Endothelial cell of umbilical vein (primary cell): ENCODE results near the gene IER5. TPM values are rescaled to one million over a fixed set of nuclear protein-coding genes. Genes with fewer than 3 reads are reported as not detected.

Experiments used
- BruUV-seq: library from RNA; stranded (reverse); fragments of 400-500 nt; replicated peaks from 2 replicates; lab custom pipeline; 2021; lab: Mats Ljungman, UMichigan
- CTCF ChIA-PET: fragments of 300-600, 350-600 bp; sonication (Branson Sonifier 250); formaldehyde crosslinking; loops from one replicate; lab custom pipeline; 2021; ENCODE audit warnings: antibody characterized with exemption, inconsistent platforms; lab: Charles Lee
- POLR2A ChIA-PET: fragments of 300-600, 350-600 bp; sonication (Branson Sonifier 250); formaldehyde crosslinking; loops from one replicate; lab custom pipeline; 2021; ENCODE audit warnings: antibody characterized with exemption, inconsistent platforms; lab: Charles Lee
- DNase-seq: peaks from one replicate; pipeline ENCODE4 v3.0.0-alpha.2; 2011; ENCODE audit warnings: low read depth, low spot score
- FAIRE-seq: peaks from 2 replicates; lab custom pipeline; 2011; peaks lifted over from hg19 to GRCh38; lab: Jason Lieb, UNC
- H2AFZ ChIP-seq: 2 replicates; pipeline ENCODE4 v1.6.0; 2012; ENCODE audit warnings: low read depth, low read length, control low read depth, inconsistent platforms
- H3K27ac ChIP-seq: 2 replicates; pipeline ENCODE4 v1.5.1; 2011; ENCODE audit warnings: low read depth, mild to moderate bottlenecking, control low read depth, low read length, moderate library complexity; ENCODE audit not compliant: insufficient read depth
- H3K27me3 ChIP-seq, 2 experiments: 2 replicates each; pipeline versions ENCODE4 v1.6.0 to v1.6.1; 2011; ENCODE audit warnings: low read length in 2 of 2, mixed read lengths in 1 of 2; ENCODE audit not compliant: control insufficient read depth in 2 of 2, insufficient read depth in 2 of 2
- H3K36me3 ChIP-seq, 2 experiments: 2 replicates in 1 of 2; 3 replicates in 1 of 2; pipeline ENCODE4 v1.5.1; 2011; ENCODE audit warnings: low read length in 2 of 2, mild to moderate bottlenecking in 1 of 2, moderate library complexity in 1 of 2; ENCODE audit not compliant: control insufficient read depth in 2 of 2, insufficient read depth in 2 of 2; ENCODE audit errors: extremely low read depth in 1 of 2
- H3K4me1 ChIP-seq: 3 replicates; pipeline ENCODE4 v1.5.1; 2011; ENCODE audit warnings: mild to moderate bottlenecking, low read length; ENCODE audit not compliant: control insufficient read depth, insufficient read depth; ENCODE audit errors: extremely low read depth
- H3K4me2 ChIP-seq: 2 replicates; pipeline ENCODE4 v1.6.1; 2011; ENCODE audit warnings: low read length, control low read depth, mixed read lengths; ENCODE audit not compliant: insufficient read depth
- H3K4me3 ChIP-seq, 3 experiments: fragments of 200-600 bp in 1 of 3; sonication (generic), shearing (Covaris generic) in 1 of 3; replicated peaks in 1 of 3; 2 replicates each; pipeline ENCODE4 v1.5.1; 2011 to 2016; ENCODE audit warnings: control low read depth in 3 of 3, low read length in 3 of 3, mild to moderate bottlenecking in 2 of 3, inconsistent platforms in 1 of 3, low read depth in 1 of 3, moderate library complexity in 1 of 3; ENCODE audit not compliant: insufficient read depth in 1 of 3
- H3K79me2 ChIP-seq: 2 replicates; pipeline ENCODE4 v1.6.0; 2012; ENCODE audit warnings: low read length, inconsistent platforms; ENCODE audit not compliant: control insufficient read depth, insufficient read depth
- H3K9ac ChIP-seq: replicated peaks from 2 replicates; pipeline ENCODE3; 2011; ENCODE audit warnings: low read length, control low read depth; ENCODE audit not compliant: insufficient read depth; ENCODE audit errors: extremely low read depth
- H3K9me1 ChIP-seq: replicated peaks from 3 replicates; pipeline ENCODE4 v1.6.0; 2011; ENCODE audit warnings: mild to moderate bottlenecking, low read length; ENCODE audit not compliant: control insufficient read depth, insufficient read depth; ENCODE audit errors: extremely low read depth
- H3K9me3 ChIP-seq: replicated peaks from 2 replicates; pipeline ENCODE4 v1.5.1; 2012; ENCODE audit warnings: low read length, inconsistent platforms; ENCODE audit not compliant: control insufficient read depth, insufficient read depth
- H4K20me1 ChIP-seq: replicated peaks from 2 replicates; pipeline ENCODE3; 2011; ENCODE audit warnings: mild to moderate bottlenecking, low read length; ENCODE audit not compliant: control insufficient read depth, insufficient read depth; ENCODE audit errors: extremely low read depth
- EZH2 ChIP-seq: IDR thresholded peaks from 2 replicates; pipeline ENCODE4 v1.6.1; 2012; ENCODE audit warnings: borderline replicate concordance, low read depth, mild to moderate bottlenecking, moderate library complexity, low read length, inconsistent platforms; ENCODE audit not compliant: severe bottlenecking
- FOS ChIP-seq: IDR thresholded peaks from 2 replicates; pipeline ENCODE4 v1.6.1; 2011; ENCODE audit warnings: mild to moderate bottlenecking, low read length, moderate library complexity, borderline replicate concordance; ENCODE audit not compliant: insufficient read depth
- GATA2 ChIP-seq: IDR thresholded peaks from 2 replicates; pipeline ENCODE4 v1.7.0; 2011; ENCODE audit warnings: low read depth, mild to moderate bottlenecking, moderate library complexity, mixed read lengths, low read length; ENCODE audit not compliant: insufficient read length, insufficient read depth
- JUN ChIP-seq: IDR thresholded peaks from 2 replicates; pipeline ENCODE4 v1.6.1; 2011; ENCODE audit warnings: borderline replicate concordance, low read depth; ENCODE audit not compliant: insufficient read length, insufficient read depth
- MYC ChIP-seq: IDR thresholded peaks from one replicate; pipeline ENCODE4 v1.6.1; 2011; ENCODE audit warnings: mild to moderate bottlenecking, low read depth, low read length
- POLR2A ChIP-seq: IDR thresholded peaks from 2 replicates; pipeline ENCODE4 v1.6.1; 2012; ENCODE audit warnings: low read depth, mild to moderate bottlenecking, control low read depth, low read length
- POLR2AphosphoS5 ChIP-seq: IDR thresholded peaks from 2 replicates; pipeline ENCODE4 v1.6.1; 2012; ENCODE audit warnings: low read depth, mild to moderate bottlenecking, control low read depth, low read length, moderate library complexity; ENCODE audit not compliant: insufficient read depth
- dilution Hi-C: fragments of 300-500 bp; cut with MboI; formaldehyde crosslinking; loops from one replicate; pipeline ENCODE4 v1.15.0; 2019; ENCODE audit warnings: low sequenced_read_pairs; ENCODE audit not compliant: extremely low pct_ligation_motif_present
- intact Hi-C: fragments of 100-400 bp; cut with micrococcal nuclease; formaldehyde crosslinking; loops from one replicate; pipeline ENCODE4 v1.10.0; 2022
- polyA plus RNA-seq, 4 experiments: library from polyadenylated mRNA; depleted of rRNA in 3 of 4; stranded (reverse) in 3 of 4; unstranded in 1 of 4; fragments of >200 nt; gene quantifications; 2 replicates each; pipeline versions ENCODE4 v1.2.1 to v1.2.3, GENCODE V29; 2011 to 2012; ENCODE audit warnings: missing spikeins in 1 of 4
- total RNA-seq: library from RNA; stranded (reverse); gene quantifications from 2 replicates; pipeline ENCODE4 v1.2.3, GENCODE V29; 2021
- TF ChIP-seq, protein P1 (sequence below): IDR thresholded peaks from 2 replicates; pipeline ENCODE4 v1.6.1; 2011; ENCODE audit not compliant: insufficient read depth, insufficient read length
- TF ChIP-seq, protein P2 (sequence below), 2 donors: IDR thresholded peaks; 1 replicate in 1 of 2; 2 replicates in 1 of 2; pipeline ENCODE4 v1.5.1; 2011; ENCODE audit warnings: low read length in 2 of 2, mild to moderate bottlenecking in 2 of 2, moderate library complexity in 2 of 2, control low read depth in 1 of 2, inconsistent platforms in 1 of 2, low read depth in 1 of 2; ENCODE audit not compliant: insufficient read depth in 1 of 2; ENCODE audit errors: extremely low read depth in 1 of 2

Gene IER5
- total and polyA plus RNA-seq, 2 donors (not counting 3 experiments of a cell fraction or from before 2014, with no cell fraction given) = 6.6 to 14.4 TPM

DNA sequence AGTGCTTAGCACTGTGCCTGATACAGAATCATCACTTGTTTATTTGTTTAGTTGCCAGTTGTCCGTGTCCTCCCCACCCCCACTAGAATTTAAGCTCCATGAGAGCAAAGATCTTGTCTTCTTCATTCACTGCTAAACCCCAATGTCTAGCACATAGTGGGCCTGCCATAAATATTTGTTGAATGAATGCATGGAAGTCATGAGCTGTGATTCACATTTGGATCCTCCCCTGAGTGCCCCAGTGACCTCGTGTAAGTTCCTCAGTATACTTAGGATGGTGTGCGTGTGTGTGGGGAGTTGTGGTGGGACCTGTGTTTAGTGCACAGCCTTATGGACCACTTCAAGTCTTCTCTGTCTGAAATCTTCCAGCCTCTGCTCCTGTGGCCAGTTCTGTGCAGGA is 23.1 kb downstream of the IER5 start:
- FAIRE-seq (no peak), DNase-seq (no peak)
- Histone ChIP-seq H3K9me1 (no peaks in the 10 kb centered on the region), H3K4me1 (peaks cover 31% of the 10 kb centered on the region), H4K20me1 (no peaks in the 10 kb centered on the region), H3K9ac (no peak overlapping the region), H2AFZ (no peak overlapping the region), H3K36me3 (no peaks in the 10 kb centered on the region), H3K27me3 (no peaks in the 10 kb centered on the region), H3K9me3 (no peaks in the 10 kb centered on the region), H3K27ac (no peak overlapping the region), H3K4me2 (no peak overlapping the region), H3K4me3 (no peak overlapping the region), H3K79me2 (no peaks in the 10 kb centered on the region)
- intact Hi-C loops = no loop called here
- TF ChIP-seq GATA2 (no peak), POLR2A (no peak), POLR2AphosphoS5 (no peak), FOS (no peak), MYC (no peak), JUN (no peak), EZH2 (no peak)
- TF ChIP-seq, protein P1, sequence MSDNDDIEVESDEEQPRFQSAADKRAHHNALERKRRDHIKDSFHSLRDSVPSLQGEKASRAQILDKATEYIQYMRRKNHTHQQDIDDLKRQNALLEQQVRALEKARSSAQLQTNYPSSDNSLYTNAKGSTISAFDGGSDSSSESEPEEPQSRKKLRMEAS = no peak
- TF ChIP-seq, protein P2, sequence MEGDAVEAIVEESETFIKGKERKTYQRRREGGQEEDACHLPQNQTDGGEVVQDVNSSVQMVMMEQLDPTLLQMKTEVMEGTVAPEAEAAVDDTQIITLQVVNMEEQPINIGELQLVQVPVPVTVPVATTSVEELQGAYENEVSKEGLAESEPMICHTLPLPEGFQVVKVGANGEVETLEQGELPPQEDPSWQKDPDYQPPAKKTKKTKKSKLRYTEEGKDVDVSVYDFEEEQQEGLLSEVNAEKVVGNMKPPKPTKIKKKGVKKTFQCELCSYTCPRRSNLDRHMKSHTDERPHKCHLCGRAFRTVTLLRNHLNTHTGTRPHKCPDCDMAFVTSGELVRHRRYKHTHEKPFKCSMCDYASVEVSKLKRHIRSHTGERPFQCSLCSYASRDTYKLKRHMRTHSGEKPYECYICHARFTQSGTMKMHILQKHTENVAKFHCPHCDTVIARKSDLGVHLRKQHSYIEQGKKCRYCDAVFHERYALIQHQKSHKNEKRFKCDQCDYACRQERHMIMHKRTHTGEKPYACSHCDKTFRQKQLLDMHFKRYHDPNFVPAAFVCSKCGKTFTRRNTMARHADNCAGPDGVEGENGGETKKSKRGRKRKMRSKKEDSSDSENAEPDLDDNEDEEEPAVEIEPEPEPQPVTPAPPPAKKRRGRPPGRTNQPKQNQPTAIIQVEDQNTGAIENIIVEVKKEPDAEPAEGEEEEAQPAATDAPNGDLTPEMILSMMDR (IDR thresholded peaks at IDR 0.05; ENCODE audit: extremely low read depth in 1 of 2, insufficient read depth in 1 of 2, low read depth in 1 of 2, low read length in 2 of 2) = no peak
- ChIA-PET CTCF (interaction anchor here (1.1 to 1.9 kb wide), 3 partner anchors 14 to 28 kb away, joined by 3 to 5 read pairs (median 4); no protein-coding TSS in a partner anchor), POLR2A (interaction anchor here (1.3 kb wide), 1 partner anchor 10 kb away, joined by 6 read pairs; no protein-coding TSS in a partner anchor)
- dilution Hi-C loops = no loop called here
- BruUV-seq = no TSS peak
